CD14-positive monocyte (primary cell): ENCODE data around the gene FUT8. TPM values are rescaled to one million over a fixed set of nuclear protein-coding genes. Genes with fewer than 3 reads are reported as not detected.

ENCODE experiments used
- DNase-seq, 3 donors: peaks; one replicate each; pipeline ENCODE4 v3.0.0-alpha.2; 2011 to 2022
- H2AFZ ChIP-seq: 2 replicates; pipeline ENCODE4 v1.6.0; 2012; ENCODE audit warnings: mild to moderate bottlenecking, low read depth, low read length, inconsistent platforms; ENCODE audit not compliant: insufficient read depth, poor library complexity, severe bottlenecking
- H3K27ac ChIP-seq, 2 donors: 1 replicate in 1 of 2; 2 replicates in 1 of 2; pipeline ENCODE4 v1.5.1; 2012 to 2013; ENCODE audit warnings: low read length in 2 of 2, control low read depth in 1 of 2, inconsistent platforms in 1 of 2, low read depth in 1 of 2, mild to moderate bottlenecking in 1 of 2
- H3K27me3 ChIP-seq, 2 donors: one replicate each; pipeline versions ENCODE4 v1.6.0 to v1.6.1; 2011 to 2013; ENCODE audit warnings: low read length in 2 of 2; ENCODE audit not compliant: control insufficient read depth in 2 of 2, insufficient read depth in 2 of 2
- H3K36me3 ChIP-seq, 2 donors: replicated peaks in 1 of 2; 1 replicate in 1 of 2; 2 replicates in 1 of 2; pipeline versions ENCODE4 v1.5.1 to v1.6.1; 2012 to 2013; ENCODE audit warnings: low read length in 2 of 2, control low read depth in 1 of 2, inconsistent platforms in 1 of 2, mild to moderate bottlenecking in 1 of 2; ENCODE audit not compliant: insufficient read depth in 2 of 2, control insufficient read depth in 1 of 2
- H3K4me1 ChIP-seq, 2 donors: 1 replicate in 1 of 2; 2 replicates in 1 of 2; pipeline versions ENCODE4 v1.5.1 to v1.6.1; 2012 to 2013; ENCODE audit warnings: low read length in 2 of 2, control low read depth in 1 of 2, inconsistent platforms in 1 of 2, mild to moderate bottlenecking in 1 of 2, moderate library complexity in 1 of 2; ENCODE audit not compliant: insufficient read depth in 2 of 2, control insufficient read depth in 1 of 2
- H3K4me2 ChIP-seq: replicated peaks from 2 replicates; pipeline ENCODE3; 2012; ENCODE audit warnings: low read length, moderate library complexity, mild to moderate bottlenecking; ENCODE audit not compliant: poor library complexity, severe bottlenecking; ENCODE audit errors: extremely low read depth
- H3K4me3 ChIP-seq, 3 experiments: fragments of 200-600 bp in 1 of 3; sonication (generic) in 1 of 3; replicated peaks in 1 of 3; 1 replicate in 2 of 3; 2 replicates in 1 of 3; pipeline ENCODE4 v1.5.1; 2011 to 2013; ENCODE audit warnings: low read length in 3 of 3, mild to moderate bottlenecking in 3 of 3, control low read depth in 2 of 3, low read depth in 2 of 3, inconsistent platforms in 1 of 3, moderate library complexity in 1 of 3
- H3K79me2 ChIP-seq: 2 replicates; pipeline ENCODE4 v1.6.0; 2012; ENCODE audit warnings: mild to moderate bottlenecking, control low read depth, inconsistent platforms, low read length, moderate library complexity; ENCODE audit not compliant: insufficient read depth
- H3K9ac ChIP-seq: 2 replicates; pipeline ENCODE4 v1.6.0; 2017; ENCODE audit warnings: low read length, mild to moderate bottlenecking; ENCODE audit not compliant: insufficient read depth, poor library complexity, severe bottlenecking
- H3K9me3 ChIP-seq, 2 donors: replicated peaks in 1 of 2; 1 replicate in 1 of 2; 2 replicates in 1 of 2; pipeline versions ENCODE4 v1.5.1 to v1.6.1; 2012 to 2013; ENCODE audit warnings: low read length in 2 of 2, control low read depth in 1 of 2; ENCODE audit not compliant: control insufficient read depth in 1 of 2, insufficient read depth in 1 of 2
- H4K20me1 ChIP-seq: 2 replicates; pipeline ENCODE4 v1.6.0; 2012; ENCODE audit warnings: mild to moderate bottlenecking, low read length, control low read depth, moderate library complexity; ENCODE audit not compliant: insufficient read depth
- H3K27ac Mint-ChIP-seq, 7 donors: one replicate each; pipeline ENCODE4 v1.8.0; 2020; ENCODE audit warnings: mild to moderate bottlenecking in 7 of 7, mixed read lengths in 7 of 7, moderate library complexity in 6 of 7, inconsistent platforms in 2 of 7
- H3K27me3 Mint-ChIP-seq, 3 donors: one replicate each; pipeline ENCODE4 v1.8.0; 2021 to 2022; ENCODE audit warnings: low read depth in 3 of 3, mild to moderate bottlenecking in 3 of 3, mixed read lengths in 3 of 3, moderate library complexity in 3 of 3, inconsistent platforms in 1 of 3
- H3K36me3 Mint-ChIP-seq, 2 donors: one replicate each; pipeline ENCODE4 v1.8.0; 2020; ENCODE audit warnings: mixed read lengths in 2 of 2, inconsistent platforms in 1 of 2, mild to moderate bottlenecking in 1 of 2
- H3K4me1 Mint-ChIP-seq: one replicate; pipeline ENCODE4 v1.8.0; 2020; ENCODE audit warnings: mild to moderate bottlenecking, mixed read lengths
- H3K4me3 Mint-ChIP-seq, 2 donors: one replicate each; pipeline ENCODE4 v1.8.0; 2020; ENCODE audit warnings: mild to moderate bottlenecking in 2 of 2, mixed read lengths in 2 of 2, moderate library complexity in 1 of 2
- H3K9me3 Mint-ChIP-seq, 7 donors: one replicate each; pipeline ENCODE4 v1.8.0; 2020 to 2022; ENCODE audit warnings: mixed read lengths in 7 of 7, mild to moderate bottlenecking in 6 of 7, moderate library complexity in 6 of 7, inconsistent platforms in 2 of 7
- CTCF ChIP-seq: fragments of 200-600 bp; IDR thresholded peaks from one replicate; pipeline ENCODE4 v1.8.0; 2022; ENCODE audit warnings: antibody characterized with exemption, mild to moderate bottlenecking
- WGBS: methylation state at CpG from one replicate; pipeline ENCODE4 v1.1.5; 2013; ENCODE audit warnings: missing lambda C conversion rate; ENCODE audit not compliant: insufficient coverage; 5-methylcytosine and 5-hydroxymethylcytosine counted together
- intact Hi-C, 2 donors: fragments of 100-400 bp; cut with micrococcal nuclease; formaldehyde crosslinking; loops; one replicate each; pipeline versions ENCODE4 v1.15.0 to v1.15.1; 2023
- polyA plus RNA-seq, 3 donors: library from polyadenylated mRNA; depleted of rRNA in 1 of 3; unstranded in 2 of 3; stranded (reverse) in 1 of 3; fragments of 300-500 nt in 2 of 3; fragments of >200 nt in 1 of 3; fragmentation: Illumina TruSeq in 2 of 3; gene quantifications; 1 replicate in 2 of 3; 2 replicates in 1 of 3; pipeline ENCODE4 v1.2.3, GENCODE V29; 2012 to 2021

FUT8 gene
- polyA plus RNA-seq, 3 donors, result 1.6 to 5.1 (median 5.0) TPM

GRCh38 chr14:65600742-65601141, 188.2 kb downstream of the FUT8 start:
- peaks cover 0 to 3% (median 0%) of the 10 kb centered on the region in 7 donors for H3K9me3 Mint-ChIP-seq
- WGBS, result 80% methylated on average over 1 of the region's 3 CpGs
- H3K27ac ChIP-seq, result no peak overlapping the region
- H3K4me3 Mint-ChIP-seq, result no peak overlapping the region
- H3K9me3 ChIP-seq, result no peaks in the 10 kb centered on the region
- no peaks in the 10 kb centered on the region for H3K4me1 ChIP-seq
- H3K27me3 ChIP-seq, result no peaks in the 10 kb centered on the region
- H3K4me3 ChIP-seq, result no peak overlapping the region
- no peak overlapping the region for H2AFZ ChIP-seq
- H3K9ac ChIP-seq, result no peak overlapping the region
- H3K4me2 ChIP-seq, result no peak overlapping the region
- H3K36me3 ChIP-seq, result no peaks in the 10 kb centered on the region
- DNase-seq, result no peak
- no peaks in the 10 kb centered on the region for H3K27me3 Mint-ChIP-seq
- intact Hi-C loops, result no loop called here
- H3K36me3 Mint-ChIP-seq, result no peaks in the 10 kb centered on the region
- H3K79me2 ChIP-seq, result no peaks in the 10 kb centered on the region
- no peak overlapping the region for H3K27ac Mint-ChIP-seq
- TF ChIP-seq CTCF, result no peak
- H4K20me1 ChIP-seq, result no peaks in the 10 kb centered on the region
- no peaks in the 10 kb centered on the region for H3K4me1 Mint-ChIP-seq

GRCh38 chr14:65604535-65604934, 192.0 kb downstream of the FUT8 start:
- H4K20me1 ChIP-seq, result no peaks in the 10 kb centered on the region
- no peak overlapping the region for H3K9ac ChIP-seq
- Mint-ChIP-seq H3K9me3 (peaks cover 0 to 2% (median 0%) of the 10 kb centered on the region in 7 donors), H3K36me3 (no peaks in the 10 kb centered on the region), H3K4me1 (no peaks in the 10 kb centered on the region), H3K27me3 (no peaks in the 10 kb centered on the region), H3K27ac (no peak overlapping the region), H3K4me3 (no peak overlapping the region)
- no peak overlapping the region for H3K27ac ChIP-seq
- no peak overlapping the region for H3K4me2 ChIP-seq
- DNase-seq, result no peak
- no peak overlapping the region for H2AFZ ChIP-seq
- TF ChIP-seq CTCF, result no peak
- no peaks in the 10 kb centered on the region for H3K4me1 ChIP-seq
- intact Hi-C loops, result no loop called here
- no peak overlapping the region for H3K4me3 ChIP-seq
- H3K36me3 ChIP-seq, result no peaks in the 10 kb centered on the region
- H3K79me2 ChIP-seq, result no peaks in the 10 kb centered on the region
- H3K9me3 ChIP-seq, result no peaks in the 10 kb centered on the region
- no peaks in the 10 kb centered on the region for H3K27me3 ChIP-seq
